HL-60 (cell line): ENCODE data around the gene ANO10.

Experiments
- DNase-seq, 2 experiments: peaks; one replicate each; pipeline ENCODE4 v3.0.0-alpha.2; 2010 to 2020; ENCODE audit warnings: low read depth in 1 of 2, low spot score in 1 of 2
- H3K27ac ChIP-seq: fragments of 250-450 bp; sonication (Bioruptor Pico); replicated peaks from 2 replicates; pipeline ENCODE4 v1.5.1; 2020; ENCODE audit warnings: mild to moderate bottlenecking, moderate library complexity
- H3K27me3 ChIP-seq: fragments of 250-450 bp; sonication (Bioruptor Pico); 2 replicates; pipeline ENCODE4 v1.5.1; 2021; ENCODE audit warnings: mild to moderate bottlenecking, moderate library complexity; ENCODE audit not compliant: insufficient read depth, poor library complexity, severe bottlenecking
- H3K4me3 ChIP-seq: replicated peaks from 2 replicates; pipeline ENCODE4 v1.5.1; 2011; ENCODE audit warnings: mild to moderate bottlenecking, control low read depth, low read length; ENCODE audit not compliant: insufficient read depth
- GABPA ChIP-seq: IDR thresholded peaks from 2 replicates; pipeline ENCODE4 v1.6.1; 2012; ENCODE audit warnings: low read depth
- POLR2AphosphoS5 ChIP-seq: IDR thresholded peaks from 2 replicates; pipeline ENCODE4 v1.6.1; 2012; ENCODE audit warnings: low read depth
- SPI1 ChIP-seq: IDR thresholded peaks from 2 replicates; pipeline ENCODE4 v1.6.1; 2012; ENCODE audit warnings: low read depth, mild to moderate bottlenecking, borderline replicate concordance
- TF ChIP-seq, protein P1 (sequence below): IDR thresholded peaks from 2 replicates; pipeline ENCODE4 v1.6.1; 2012; ENCODE audit warnings: low read depth; ENCODE audit not compliant: insufficient replicate concordance
- TF ChIP-seq, protein P2 (sequence below): IDR thresholded peaks from one replicate; pipeline ENCODE4 v1.5.1; 2011; ENCODE audit warnings: low read length, control low read depth, inconsistent platforms; ENCODE audit not compliant: insufficient read depth

ANO10 gene

DNA sequence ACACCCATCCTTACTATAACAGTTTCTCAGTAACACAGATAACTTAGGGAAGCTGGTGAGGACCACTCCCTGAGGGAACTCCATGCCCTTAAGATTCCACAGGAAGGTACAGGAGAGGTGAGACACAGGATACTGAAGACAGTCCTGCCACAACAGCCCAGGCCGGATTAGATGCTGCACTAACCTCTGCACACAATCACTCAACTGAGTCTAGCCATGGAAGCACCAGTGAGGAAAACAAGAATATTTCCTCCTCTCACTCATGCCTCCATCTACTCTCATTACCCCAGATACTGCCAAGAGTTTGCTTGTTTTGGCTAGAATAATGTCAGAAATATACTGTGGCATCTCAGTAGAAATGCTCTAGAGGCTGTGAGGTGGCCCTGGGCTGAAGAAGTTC lies 3.7 kb downstream of the ANO10 start:
- no peak for TF ChIP-seq GABPA
- TF ChIP-seq, protein P1, sequence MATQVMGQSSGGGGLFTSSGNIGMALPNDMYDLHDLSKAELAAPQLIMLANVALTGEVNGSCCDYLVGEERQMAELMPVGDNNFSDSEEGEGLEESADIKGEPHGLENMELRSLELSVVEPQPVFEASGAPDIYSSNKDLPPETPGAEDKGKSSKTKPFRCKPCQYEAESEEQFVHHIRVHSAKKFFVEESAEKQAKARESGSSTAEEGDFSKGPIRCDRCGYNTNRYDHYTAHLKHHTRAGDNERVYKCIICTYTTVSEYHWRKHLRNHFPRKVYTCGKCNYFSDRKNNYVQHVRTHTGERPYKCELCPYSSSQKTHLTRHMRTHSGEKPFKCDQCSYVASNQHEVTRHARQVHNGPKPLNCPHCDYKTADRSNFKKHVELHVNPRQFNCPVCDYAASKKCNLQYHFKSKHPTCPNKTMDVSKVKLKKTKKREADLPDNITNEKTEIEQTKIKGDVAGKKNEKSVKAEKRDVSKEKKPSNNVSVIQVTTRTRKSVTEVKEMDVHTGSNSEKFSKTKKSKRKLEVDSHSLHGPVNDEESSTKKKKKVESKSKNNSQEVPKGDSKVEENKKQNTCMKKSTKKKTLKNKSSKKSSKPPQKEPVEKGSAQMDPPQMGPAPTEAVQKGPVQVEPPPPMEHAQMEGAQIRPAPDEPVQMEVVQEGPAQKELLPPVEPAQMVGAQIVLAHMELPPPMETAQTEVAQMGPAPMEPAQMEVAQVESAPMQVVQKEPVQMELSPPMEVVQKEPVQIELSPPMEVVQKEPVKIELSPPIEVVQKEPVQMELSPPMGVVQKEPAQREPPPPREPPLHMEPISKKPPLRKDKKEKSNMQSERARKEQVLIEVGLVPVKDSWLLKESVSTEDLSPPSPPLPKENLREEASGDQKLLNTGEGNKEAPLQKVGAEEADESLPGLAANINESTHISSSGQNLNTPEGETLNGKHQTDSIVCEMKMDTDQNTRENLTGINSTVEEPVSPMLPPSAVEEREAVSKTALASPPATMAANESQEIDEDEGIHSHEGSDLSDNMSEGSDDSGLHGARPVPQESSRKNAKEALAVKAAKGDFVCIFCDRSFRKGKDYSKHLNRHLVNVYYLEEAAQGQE: no peak
- TF ChIP-seq SPI1: no peak
- TF ChIP-seq, protein P2, sequence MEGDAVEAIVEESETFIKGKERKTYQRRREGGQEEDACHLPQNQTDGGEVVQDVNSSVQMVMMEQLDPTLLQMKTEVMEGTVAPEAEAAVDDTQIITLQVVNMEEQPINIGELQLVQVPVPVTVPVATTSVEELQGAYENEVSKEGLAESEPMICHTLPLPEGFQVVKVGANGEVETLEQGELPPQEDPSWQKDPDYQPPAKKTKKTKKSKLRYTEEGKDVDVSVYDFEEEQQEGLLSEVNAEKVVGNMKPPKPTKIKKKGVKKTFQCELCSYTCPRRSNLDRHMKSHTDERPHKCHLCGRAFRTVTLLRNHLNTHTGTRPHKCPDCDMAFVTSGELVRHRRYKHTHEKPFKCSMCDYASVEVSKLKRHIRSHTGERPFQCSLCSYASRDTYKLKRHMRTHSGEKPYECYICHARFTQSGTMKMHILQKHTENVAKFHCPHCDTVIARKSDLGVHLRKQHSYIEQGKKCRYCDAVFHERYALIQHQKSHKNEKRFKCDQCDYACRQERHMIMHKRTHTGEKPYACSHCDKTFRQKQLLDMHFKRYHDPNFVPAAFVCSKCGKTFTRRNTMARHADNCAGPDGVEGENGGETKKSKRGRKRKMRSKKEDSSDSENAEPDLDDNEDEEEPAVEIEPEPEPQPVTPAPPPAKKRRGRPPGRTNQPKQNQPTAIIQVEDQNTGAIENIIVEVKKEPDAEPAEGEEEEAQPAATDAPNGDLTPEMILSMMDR: no peak
- no peak for TF ChIP-seq POLR2AphosphoS5
- no peak for DNase-seq
- Histone ChIP-seq H3K27me3 (no peaks in the 10 kb centered on the region), H3K27ac (no peak overlapping the region), H3K4me3 (no peak overlapping the region)

DNA sequence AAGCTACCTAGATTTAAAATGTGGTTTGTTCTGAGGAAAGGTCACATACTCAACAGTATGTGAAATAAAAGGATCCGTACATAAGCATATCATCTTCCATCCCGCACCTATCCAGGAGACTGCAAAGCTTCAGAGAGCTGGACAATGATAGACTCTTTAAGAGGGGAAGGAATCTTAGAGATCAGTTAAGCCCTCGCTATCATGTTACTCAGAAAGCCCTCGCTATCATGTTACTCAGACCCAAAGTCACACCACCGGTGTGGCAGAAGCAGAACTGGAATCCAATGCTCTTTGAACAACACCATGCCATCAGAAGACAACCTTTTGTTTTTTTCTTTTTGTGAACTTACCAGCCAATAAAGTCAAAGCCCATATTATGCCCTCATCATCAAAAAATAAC lies 5.8 kb downstream of the ANO10 start:
- TF ChIP-seq, protein P1: no peak
- no peak for TF ChIP-seq GABPA
- TF ChIP-seq, protein P2: no peak
- TF ChIP-seq POLR2AphosphoS5: no peak
- no peak for TF ChIP-seq SPI1
- DNase-seq: no peak
- Histone ChIP-seq H3K27ac (no peak overlapping the region), H3K4me3 (no peak overlapping the region), H3K27me3 (no peaks in the 10 kb centered on the region)

DNA sequence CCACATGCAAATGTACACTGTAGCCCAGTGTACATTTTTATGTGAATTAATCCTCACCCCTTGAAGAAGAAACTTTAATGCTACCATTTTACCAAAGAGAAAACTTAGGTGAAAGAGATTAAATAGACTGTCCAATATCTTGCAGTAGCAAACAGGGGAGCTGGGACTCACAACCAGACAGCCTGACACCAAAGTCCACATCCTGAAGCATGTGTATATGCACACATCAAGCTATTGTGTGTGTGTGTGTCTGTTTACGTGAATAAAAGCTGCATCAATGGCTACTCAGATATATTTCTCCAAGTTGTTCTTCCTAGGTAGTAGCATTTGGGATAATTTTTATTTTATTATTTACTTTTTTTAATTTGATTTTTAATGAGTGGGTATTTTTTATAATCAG lies 6.7 kb downstream of the ANO10 start:
- no peak for DNase-seq
- TF ChIP-seq, protein P2: no peak
- Histone ChIP-seq H3K27ac (no peak overlapping the region), H3K27me3 (no peaks in the 10 kb centered on the region), H3K4me3 (no peak overlapping the region)

DNA sequence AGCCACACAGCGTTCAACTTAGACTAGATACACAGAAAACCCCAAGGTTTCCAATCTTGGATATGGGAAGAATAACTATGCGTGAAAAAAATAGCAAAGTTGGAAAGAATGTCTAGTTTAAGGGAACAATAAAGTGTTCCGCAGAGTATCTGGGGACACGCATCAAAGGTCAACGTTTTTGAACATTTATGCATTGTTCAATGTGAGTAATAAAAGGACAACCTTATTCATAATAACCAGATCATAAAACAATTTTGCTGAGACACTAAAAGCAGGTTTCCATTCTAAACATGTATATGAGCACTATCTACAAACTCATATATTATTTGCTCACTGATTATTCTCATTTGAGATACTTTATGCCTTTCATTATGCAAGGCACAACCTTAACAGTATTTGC lies 7.8 kb downstream of the ANO10 start:
- Histone ChIP-seq H3K27ac (no peak overlapping the region), H3K27me3 (no peaks in the 10 kb centered on the region), H3K4me3 (no peak overlapping the region)
- DNase-seq: no peak
- TF ChIP-seq, protein P1: no peak
- TF ChIP-seq, protein P2: no peak
- TF ChIP-seq SPI1 (no peak), GABPA (no peak), POLR2AphosphoS5 (no peak)
